IMR-90 (cell line): ENCODE measurements around the gene STARD13.

Experiments used
- BHLHE40 ChIP-seq: fragments of 150-350 bp; IDR thresholded peaks from 2 replicates; pipeline ENCODE4 v1.6.1; 2016; ENCODE audit warnings: mild to moderate bottlenecking, low read depth, low read length
- CHD1 ChIP-seq: IDR thresholded peaks from 2 replicates; pipeline ENCODE4 v1.6.1; 2012; ENCODE audit warnings: low read depth, low read length, improper control_type of control experiment
- CTCF ChIP-seq: conservative IDR thresholded peaks from 2 replicates; pipeline ENCODE4 v1.5.1; 2012; ENCODE audit warnings: mild to moderate bottlenecking, low read depth, low read length, improper control_type of control experiment
- FOS ChIP-seq: fragments of 150-350 bp; IDR thresholded peaks from 2 replicates; pipeline ENCODE4 v1.6.1; 2016; ENCODE audit warnings: low read depth, low read length
- POLR2A ChIP-seq: IDR thresholded peaks from 2 replicates; pipeline ENCODE4 v1.6.1; 2012; ENCODE audit warnings: mild to moderate bottlenecking, low read depth, low read length
- RCOR1 ChIP-seq: IDR thresholded peaks from 2 replicates; pipeline ENCODE4 v1.6.1; 2012; ENCODE audit warnings: mild to moderate bottlenecking, low read length, improper control_type of control experiment; ENCODE audit not compliant: insufficient replicate concordance
- RFX5 ChIP-seq: IDR thresholded peaks from 2 replicates; pipeline ENCODE4 v1.8.0; 2012; ENCODE audit warnings: low read depth, mild to moderate bottlenecking, low read length, moderate library complexity
- SMC3 ChIP-seq: fragments of 150-350 bp; IDR thresholded peaks from 2 replicates; pipeline ENCODE4 v1.6.1; 2016; ENCODE audit warnings: low read depth, mild to moderate bottlenecking, antibody characterized with exemption, low read length, moderate library complexity

GRCh38 chr13:33310245-33311038, 24.9 kb upstream of the STARD13 start:
- TF ChIP-seq FOS: no peak
- no peak for TF ChIP-seq CHD1
- TF ChIP-seq RFX5: no peak
- TF ChIP-seq CTCF: no peak
- TF ChIP-seq RCOR1: no peak
- no peak for TF ChIP-seq SMC3
- TF ChIP-seq POLR2A: no peak
- no peak for TF ChIP-seq BHLHE40
